ENCODE measurements around the gene SORCS1.

Gene SORCS1

GRCh38 chr10:106680061-106680460, 484.4 kb downstream of the SORCS1 start:
- no peak for DNase-seq (ENCODE audit: low read depth in 2 of 3, low spot score in 1 of 3)

DNA sequence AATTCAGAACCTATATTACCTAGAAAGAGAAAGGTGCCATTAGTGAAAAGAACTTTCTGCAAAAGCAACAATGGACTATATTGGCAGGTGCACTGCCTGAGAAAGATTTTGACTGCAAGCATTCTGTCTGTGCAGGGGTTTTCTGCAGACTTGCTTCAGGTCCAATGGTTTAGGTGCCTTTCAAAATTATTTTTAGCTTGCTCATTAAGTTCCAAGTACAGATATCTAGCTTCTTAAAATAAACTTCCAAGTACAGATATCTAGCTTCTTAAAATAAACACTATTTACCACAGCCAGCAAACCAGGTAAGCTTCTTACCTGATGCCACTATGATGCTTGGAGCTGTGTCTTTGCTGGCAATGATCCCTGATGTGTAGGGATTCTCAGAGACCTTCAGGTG, 485.2 kb downstream of the SORCS1 start:
- no peak for DNase-seq (ENCODE audit: low read depth in 2 of 3, low spot score in 1 of 3)

DNA sequence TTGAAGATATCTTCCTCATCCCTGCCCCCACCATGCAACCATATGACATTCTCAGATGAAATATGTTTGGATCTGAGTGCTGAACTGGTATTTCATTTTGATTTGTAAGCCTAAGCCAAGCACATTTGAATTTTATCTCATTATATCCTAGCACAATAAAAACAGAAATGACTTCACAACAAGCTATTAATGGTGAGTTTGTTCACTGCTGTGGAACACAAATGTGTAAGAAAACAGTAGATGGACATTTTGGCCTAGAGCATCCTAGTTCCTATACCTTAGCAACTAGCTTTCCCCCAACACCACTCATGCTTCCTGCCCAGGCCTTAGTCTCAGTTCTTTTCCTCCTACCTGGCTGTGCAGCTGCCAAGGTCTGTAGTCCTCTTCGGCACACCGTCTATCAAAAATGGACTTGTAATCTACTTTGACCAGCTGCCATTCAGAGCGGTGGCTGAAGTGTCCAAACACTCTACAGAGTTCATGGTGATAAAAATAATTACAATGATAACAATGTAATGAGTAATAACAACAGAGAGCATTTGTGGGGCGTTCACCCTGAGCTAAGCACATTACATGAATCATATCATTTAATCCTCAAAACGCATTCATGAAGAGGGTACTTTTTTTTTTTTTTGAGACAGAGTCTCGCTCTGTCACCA, 491.9 kb downstream of the SORCS1 start:
- no peak for DNase-seq (ENCODE audit: low read depth in 2 of 3, low spot score in 1 of 3)

- no peak for DNase-seq (ENCODE audit: low read depth in 2 of 3, low spot score in 1 of 3)
Observed at GRCh38 chr10:106661767-106662140, 502.8 kb downstream of the SORCS1 start.

- DNase-seq (ENCODE audit: low read depth in 2 of 3, low spot score in 1 of 3) = no peak
Observed at GRCh38 chr10:106661133-106661766, 503.3 kb downstream of the SORCS1 start.

GRCh38 chr10:106660550-106660949, 504.0 kb downstream of the SORCS1 start:
- DNase-seq (ENCODE audit: low read depth in 2 of 3, low spot score in 1 of 3) = no peak

DNA sequence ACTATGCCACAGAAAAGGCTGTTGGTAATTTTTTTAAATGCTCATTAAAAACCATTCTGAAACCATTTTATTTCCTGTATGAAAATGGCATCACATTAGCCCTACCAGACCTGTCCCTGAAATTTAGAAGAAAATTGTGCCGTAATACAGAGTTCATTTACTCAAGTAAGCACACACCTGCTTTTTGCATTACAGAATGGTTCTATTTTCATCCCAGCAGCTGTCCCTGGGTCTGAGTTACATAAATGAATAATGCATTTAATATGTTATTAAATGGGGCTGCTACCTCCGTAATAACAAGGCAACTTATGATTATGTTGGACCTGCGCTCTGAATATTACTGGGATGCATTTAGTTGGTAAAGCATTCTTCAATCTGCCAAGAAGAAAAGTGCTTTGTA, 508.9 kb downstream of the SORCS1 start:
- no peak for DNase-seq (ENCODE audit: low read depth in 2 of 3, low spot score in 1 of 3)

- no peak for DNase-seq (ENCODE audit: low read depth in 2 of 3, low spot score in 1 of 3)
Observed at GRCh38 chr10:106655165-106655564, 509.3 kb downstream of the SORCS1 start.

DNA sequence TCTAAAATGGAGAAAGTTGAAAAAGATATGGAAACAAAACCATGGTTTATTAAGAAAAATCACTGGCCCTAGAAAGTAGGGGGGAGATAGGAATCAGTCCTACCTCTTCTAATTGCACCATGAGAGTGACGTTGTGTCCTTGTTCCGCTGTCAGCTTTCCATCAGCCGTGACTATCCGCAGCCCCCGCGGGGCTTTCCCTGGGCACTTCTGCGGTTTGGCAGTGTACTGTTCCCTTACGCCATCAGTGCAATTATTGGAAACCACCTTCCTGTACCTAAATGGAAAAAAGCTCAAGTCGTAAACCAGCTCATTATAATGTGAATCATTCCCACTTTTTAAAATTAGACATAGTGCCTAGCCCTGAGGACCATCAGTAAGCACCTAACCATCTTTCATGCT, 512.2 kb downstream of the SORCS1 start:
- no peak for DNase-seq (ENCODE audit: low read depth in 2 of 3, low spot score in 1 of 3)

DNA sequence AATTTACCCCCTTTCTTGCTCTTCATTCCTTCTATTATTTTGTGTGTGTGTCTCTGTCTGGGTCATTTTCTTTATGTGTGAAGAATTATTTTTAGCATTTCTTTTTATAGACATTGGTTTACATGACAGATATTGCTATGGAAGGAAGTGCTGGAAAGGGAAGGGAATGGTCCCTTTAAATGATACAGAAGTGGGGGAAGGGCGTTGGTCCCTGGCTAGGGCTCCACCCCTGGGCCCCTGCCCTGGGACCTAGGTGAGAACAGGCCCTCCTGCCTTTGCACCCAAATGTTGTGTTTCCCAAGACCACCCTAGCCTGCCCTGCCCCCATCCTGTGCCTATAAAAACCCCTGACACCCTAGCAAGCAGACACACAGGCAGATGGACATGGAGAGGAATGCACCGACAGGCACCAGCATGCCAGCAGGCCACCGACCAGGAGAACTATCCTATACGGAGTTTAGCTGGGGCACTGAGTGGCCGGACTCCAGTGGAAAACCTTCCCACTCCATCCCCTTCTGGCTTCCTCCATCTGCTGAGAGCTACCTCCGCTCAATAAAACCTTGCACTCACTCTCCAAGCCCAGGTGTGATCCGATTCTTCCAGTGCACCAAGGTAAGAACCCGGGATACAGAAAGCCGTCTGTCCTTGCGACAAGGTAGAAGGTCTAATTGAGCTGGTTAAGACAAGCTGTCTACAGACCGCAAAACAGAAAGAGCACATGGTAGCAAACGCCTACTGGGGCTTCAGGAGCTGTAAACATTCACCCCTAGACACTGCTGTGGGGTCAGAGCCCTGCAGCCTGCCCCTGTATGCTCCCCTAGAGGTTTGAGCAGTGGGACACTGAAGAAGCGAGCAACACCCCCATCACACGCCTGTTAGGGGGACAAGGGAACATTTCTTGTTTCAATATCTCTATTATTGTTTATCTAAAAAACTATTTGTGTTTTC, 515.7 kb downstream of the SORCS1 start:
- DNase-seq (ENCODE audit: low read depth in 2 of 3, low spot score in 1 of 3) = no peak

GRCh38 chr10:106643473-106643872, 521.0 kb downstream of the SORCS1 start:
- no peak for DNase-seq (ENCODE audit: low read depth in 2 of 3, low spot score in 1 of 3)

GRCh38 chr10:106637873-106638272, 526.6 kb downstream of the SORCS1 start:
- no peak for DNase-seq (ENCODE audit: low read depth in 2 of 3, low spot score in 1 of 3)

- no peak for DNase-seq (ENCODE audit: low read depth in 2 of 3, low spot score in 1 of 3)
Observed at GRCh38 chr10:106636766-106637491, 527.6 kb downstream of the SORCS1 start.

DNA sequence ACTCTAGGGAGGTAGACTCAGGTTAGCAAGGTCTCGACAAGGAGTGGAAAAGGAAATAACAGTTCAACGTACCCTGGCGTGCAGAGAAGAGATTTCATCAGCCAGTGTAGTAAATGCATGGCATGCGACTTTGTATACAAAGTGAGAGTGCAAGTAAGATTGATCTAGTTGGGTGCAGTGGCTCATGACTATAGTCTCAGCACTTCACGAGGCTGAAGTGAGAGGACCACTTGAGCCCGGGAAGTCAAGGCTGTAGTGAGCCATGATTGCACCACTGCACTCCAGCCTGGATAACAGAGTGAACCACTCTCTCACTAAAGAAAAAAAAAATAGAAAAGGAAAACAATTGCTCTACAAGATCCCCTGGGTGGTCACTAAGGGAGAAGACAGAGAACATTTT, 528.6 kb downstream of the SORCS1 start:
- DNase-seq (ENCODE audit: low read depth in 2 of 3, low spot score in 1 of 3) = no peak

GRCh38 chr10:106631016-106631702, 533.3 kb downstream of the SORCS1 start:
- no peak for DNase-seq (ENCODE audit: low read depth in 2 of 3, low spot score in 1 of 3)

DNA sequence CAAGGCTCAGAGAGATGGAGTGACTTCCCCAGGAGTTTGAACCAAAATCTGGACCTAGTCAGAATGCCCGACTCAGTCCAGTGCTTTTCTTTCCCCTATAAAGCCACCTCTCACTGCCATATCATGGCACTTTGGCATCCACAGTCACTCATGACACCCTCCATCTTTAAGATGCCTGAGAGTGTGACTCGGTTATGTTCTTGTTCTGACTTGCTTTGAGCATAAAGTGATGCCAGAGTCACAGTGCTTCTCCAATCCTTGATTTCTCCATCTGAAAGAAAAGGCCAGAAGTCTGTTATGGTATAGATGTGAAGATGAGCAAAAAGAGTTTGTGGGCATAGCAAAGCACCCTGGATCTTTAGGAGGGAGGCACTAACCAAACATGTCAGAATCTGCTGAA, 538.1 kb downstream of the SORCS1 start:
- DNase-seq (ENCODE audit: low read depth in 2 of 3, low spot score in 1 of 3) = no peak

- no peak for DNase-seq (ENCODE audit: low read depth in 2 of 3, low spot score in 1 of 3)
Observed at GRCh38 chr10:106625751-106626150, 538.8 kb downstream of the SORCS1 start.

GRCh38 chr10:106619346-106619745, 545.2 kb downstream of the SORCS1 start:
- DNase-seq (ENCODE audit: low read depth in 2 of 3, low spot score in 1 of 3) = no peak

- DNase-seq (ENCODE audit: low read depth in 2 of 3, low spot score in 1 of 3) = no peak
Observed at GRCh38 chr10:106618646-106619045, 545.9 kb downstream of the SORCS1 start.

DNA sequence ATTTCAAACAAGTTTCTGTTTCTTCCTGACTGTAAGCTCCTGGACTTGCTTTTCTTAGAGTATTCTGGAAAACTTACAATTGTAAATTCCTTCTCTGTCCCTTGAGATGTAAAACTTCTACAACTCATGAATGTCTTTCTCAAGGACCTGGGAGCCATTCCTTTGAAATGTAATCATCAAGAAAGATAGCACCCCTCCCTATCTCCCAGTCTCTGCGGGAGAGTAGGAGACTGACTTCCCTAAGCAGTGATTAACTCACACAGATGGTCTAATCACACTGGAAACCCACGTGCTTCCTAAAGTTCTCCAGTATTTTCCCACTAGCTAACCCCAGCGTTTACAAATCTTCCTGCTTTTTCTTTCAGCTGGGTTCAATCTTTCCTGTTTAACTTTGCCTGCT, 549.4 kb downstream of the SORCS1 start:
- DNase-seq (ENCODE audit: low read depth in 2 of 3, low spot score in 1 of 3) = no peak

DNA sequence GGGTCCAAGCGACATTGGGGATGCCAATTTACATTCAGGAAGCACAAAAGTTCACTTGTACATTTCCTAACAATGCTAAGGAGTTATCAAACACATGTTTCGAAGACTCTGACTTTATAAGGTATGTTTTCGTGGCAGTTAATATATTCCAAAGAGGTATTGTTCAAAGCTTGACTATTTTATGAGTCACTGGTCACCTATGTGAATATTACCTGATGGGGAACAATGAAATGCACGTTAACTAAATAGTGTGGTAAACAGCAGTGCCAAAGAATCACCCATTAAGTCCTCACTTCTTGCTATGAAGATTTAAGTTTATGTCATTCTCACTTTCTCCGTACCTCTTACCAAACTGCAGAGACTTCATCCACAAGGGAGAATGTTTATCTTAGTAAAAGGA, 550.2 kb downstream of the SORCS1 start:
- DNase-seq (ENCODE audit: low read depth in 2 of 3, low spot score in 1 of 3) = no peak

Measured in stimulated activated CD4-positive, alpha-beta T cell treated with anti-CD3 and anti-CD28 coated beads, Interleukin-12 subunit alpha, Interleukin-12 subunit beta, amount 100 ng/mL, for 48 hours (primary cell).